ENCODE results near the gene SYT8.
A peak's percentile ranks its signal among the peaks of the same experiment; 100 is the strongest.

- TF ChIP-seq CTCF (IDR thresholded peaks at IDR 0.05) (peak in 1 of 4 donors; percentile 6), POLR2A (IDR thresholded peaks at IDR 0.05) (no peak)
These were observed 7.5 kb upstream of the SYT8 start for GRCh38 chr11:1827095-1827813.

Data from right lobe of liver (tissue), 4 donors.